Activated CD4-positive, alpha-beta memory T cell treated with anti-CD3 and anti-CD28 coated beads for 36 hours (primary cell): Measurements from ENCODE around the gene TLN1. TPM values are rescaled to one million over a fixed set of nuclear protein-coding genes. Genes with fewer than 3 reads are reported as not detected.

ENCODE experiments used
- CTCF ChIA-PET: fragments of 350-600 bp; sonication (Branson Sonifier 250); formaldehyde crosslinking; loops from one replicate; lab custom pipeline; 2021; ENCODE audit warnings: antibody characterized with exemption, inconsistent platforms; lab: Charles Lee
- POLR2A ChIA-PET: fragments of 350-600 bp; sonication (Branson Sonifier 250); formaldehyde crosslinking; loops from one replicate; lab custom pipeline; 2021; ENCODE audit warnings: antibody characterized with exemption; lab: Charles Lee
- DNase-seq: peaks from one replicate; pipeline ENCODE4 v3.0.0-alpha.2; 2020
- H3K27ac Mint-ChIP-seq: one replicate; pipeline ENCODE4 v1.8.0; 2021; ENCODE audit warnings: mixed read lengths
- H3K27me3 Mint-ChIP-seq: one replicate; pipeline ENCODE4 v1.8.0; 2021; ENCODE audit warnings: mixed read lengths
- H3K36me3 Mint-ChIP-seq: one replicate; pipeline ENCODE4 v1.8.0; 2021; ENCODE audit warnings: mixed read lengths
- H3K4me1 Mint-ChIP-seq: one replicate; pipeline ENCODE4 v1.8.0; 2021; ENCODE audit warnings: low read depth, mixed read lengths
- H3K4me3 Mint-ChIP-seq: one replicate; pipeline ENCODE4 v1.8.0; 2021; ENCODE audit warnings: mild to moderate bottlenecking, mixed read lengths
- H3K9me3 Mint-ChIP-seq: one replicate; pipeline ENCODE4 v1.8.0; 2021; ENCODE audit warnings: mixed read lengths
- intact Hi-C: fragments of 100-400 bp; cut with micrococcal nuclease; formaldehyde crosslinking; loops from one replicate; pipeline ENCODE4 v1.15.1; 2023
- total RNA-seq, 2 experiments: library from RNA; stranded (reverse); gene quantifications; one replicate each; pipeline ENCODE4 v1.2.3, GENCODE V29; 2021

The TLN1 gene
- total RNA-seq, 2 experiments from 2014 or later: 285 to 287 TPM

- intact Hi-C loops: no loop called here
- POLR2A ChIA-PET: interaction anchor here (1.2 to 1.7 kb wide), 3 partner anchors 11 to 57 kb away, joined by 4 to 6 read pairs (median 4); no protein-coding TSS in a partner anchor
- H3K4me3 Mint-ChIP-seq: no peak overlapping the region
- DNase-seq: no peak
- H3K27ac Mint-ChIP-seq: peak overlapping the region; percentile 60
- CTCF ChIA-PET: interaction anchor here (0.9 to 12.1 kb wide), 9 partner anchors 13 to 165 kb away, joined by 3 to 101 read pairs (median 7); partner anchors contain the start of genes CREB3, RGP1 and TLN1
- peaks cover 2% of the 10 kb centered on the region for H3K9me3 Mint-ChIP-seq
- peaks cover 41% of the 10 kb centered on the region for H3K36me3 Mint-ChIP-seq
- peaks cover 78% of the 10 kb centered on the region for H3K4me1 Mint-ChIP-seq
- H3K27me3 Mint-ChIP-seq: peaks cover 2% of the 10 kb centered on the region
Observed at GRCh38 chr9:35660966-35661415, 71.0 kb downstream of the TLN1 start.

GRCh38 chr9:35659340-35659739 is 72.7 kb downstream of the TLN1 start:
- CTCF ChIA-PET: interaction anchor here (0.6 to 12.1 kb wide), 17 partner anchors 11 to 131 kb away, joined by 3 to 101 read pairs (median 5); partner anchors contain the start of genes CREB3, TLN1 and TPM2
- POLR2A ChIA-PET: interaction anchor here (0.6 to 3.3 kb wide), 3 partner anchors 11 to 37 kb away, joined by 3 to 43 read pairs (median 3); no protein-coding TSS in a partner anchor
- intact Hi-C loops: loop anchor here (2.0 to 5.0 kb wide), 4 partner anchors 38 to 587 kb away; partner anchors contain the start of genes HINT2, TESK1 and VCP
- peak overlapping the region; percentile 96 for H3K27ac Mint-ChIP-seq
- peaks cover 41% of the 10 kb centered on the region for H3K36me3 Mint-ChIP-seq
- peak overlapping the region; percentile 86 for H3K4me3 Mint-ChIP-seq
- H3K4me1 Mint-ChIP-seq: peaks cover 75% of the 10 kb centered on the region
- DNase-seq: no peak
- peaks cover 2% of the 10 kb centered on the region for H3K9me3 Mint-ChIP-seq
- peaks cover 2% of the 10 kb centered on the region for H3K27me3 Mint-ChIP-seq

- Mint-ChIP-seq H3K27ac (peak overlapping the region; percentile 96), H3K4me1 (peaks cover 72% of the 10 kb centered on the region), H3K27me3 (peaks cover 2% of the 10 kb centered on the region), H3K36me3 (peaks cover 41% of the 10 kb centered on the region), H3K9me3 (peaks cover 2% of the 10 kb centered on the region), H3K4me3 (peak overlapping the region; percentile 86)
- ChIA-PET CTCF (interaction anchor here (0.6 to 12.1 kb wide), 19 partner anchors 11 to 131 kb away, joined by 3 to 101 read pairs (median 5); partner anchors contain the start of genes CD72, CREB3, TLN1 and TPM2), POLR2A (interaction anchor here (0.6 to 3.3 kb wide), 7 partner anchors 11 to 55 kb away, joined by 3 to 43 read pairs (median 3); no protein-coding TSS in a partner anchor)
- DNase-seq: peak; percentile 42
- intact Hi-C loops: loop anchor here (2.0 to 5.0 kb wide), 4 partner anchors 38 to 587 kb away; partner anchors contain the start of genes HINT2, TESK1 and VCP
Observed at GRCh38 chr9:35658968-35659220, 73.1 kb downstream of the TLN1 start.

- H3K4me1 Mint-ChIP-seq: peaks cover 68% of the 10 kb centered on the region
- peak; percentile 85 for DNase-seq
- ChIA-PET POLR2A (interaction anchor here (0.6 to 3.3 kb wide), 11 partner anchors 10 to 98 kb away, joined by 3 to 43 read pairs (median 3); partner anchors contain the start of genes CREB3 and TLN1), CTCF (interaction anchor here (0.6 to 12.1 kb wide), 28 partner anchors 9 to 223 kb away, joined by 3 to 101 read pairs (median 4); partner anchors contain the start of genes CA9, CD72, CREB3 and GBA2)
- H3K4me3 Mint-ChIP-seq: peak within 1 kb of the TSS; percentile 86
- H3K27me3 Mint-ChIP-seq: peaks cover 2% of the 10 kb centered on the region
- intact Hi-C loops: loop anchor here (2.0 to 5.0 kb wide), 4 partner anchors 39 to 586 kb away; partner anchors contain the start of genes HINT2, TESK1 and VCP
- H3K27ac Mint-ChIP-seq: peak within 1 kb of the TSS; percentile 96
- H3K36me3 Mint-ChIP-seq: peaks cover 40% of the 10 kb centered on the region
- peaks cover 2% of the 10 kb centered on the region for H3K9me3 Mint-ChIP-seq
Observed at GRCh38 chr9:35658137-35658967, 73.6 kb downstream of the TLN1 start, which contains the start of gene CCDC107. Gene CCDC107 (plus strand): TSS chr9:35658292. CDS start chr9:35658380, 88 bp downstream.

GRCh38 chr9:35657546-35658136 is 74.4 kb downstream of the TLN1 start, which contains the start of gene RMRP:
Gene RMRP (minus strand): TSS chr9:35658019.
- peaks cover 2% of the 10 kb centered on the region for H3K27me3 Mint-ChIP-seq
- peak within 1 kb of the TSS; percentile 86 for H3K4me3 Mint-ChIP-seq
- POLR2A ChIA-PET: interaction anchor here (0.6 to 3.3 kb wide), 14 partner anchors 10 to 99 kb away, joined by 3 to 43 read pairs (median 3); partner anchors contain the start of genes CREB3 and TLN1
- DNase-seq: peak; percentile 96
- intact Hi-C loops: loop anchor here (1.0 to 5.0 kb wide), 7 partner anchors 8 to 585 kb away; partner anchors contain the start of genes CREB3, HINT2, TESK1 and TLN1
- H3K36me3 Mint-ChIP-seq: peaks cover 33% of the 10 kb centered on the region
- CTCF ChIA-PET: interaction anchor here (0.7 to 12.1 kb wide), 21 partner anchors 10 to 224 kb away, joined by 3 to 101 read pairs (median 5); partner anchors contain the start of genes CA9, CREB3, GBA2 and RGP1
- peaks cover 64% of the 10 kb centered on the region for H3K4me1 Mint-ChIP-seq
- H3K27ac Mint-ChIP-seq: peak within 1 kb of the TSS; percentile 96
- H3K9me3 Mint-ChIP-seq: peaks cover 2% of the 10 kb centered on the region

GRCh38 chr9:35656831-35657545 is 75.0 kb downstream of the TLN1 start:
- H3K9me3 Mint-ChIP-seq: peaks cover 2% of the 10 kb centered on the region
- ChIA-PET CTCF (interaction anchor here (0.9 to 12.1 kb wide), 11 partner anchors 10 to 225 kb away, joined by 3 to 101 read pairs (median 8); partner anchors contain the start of genes CA9, CREB3, SPAG8 and TLN1), POLR2A (interaction anchor here (0.7 to 3.3 kb wide), 6 partner anchors 9 to 75 kb away, joined by 3 to 43 read pairs (median 6); partner anchors contain the start of genes CREB3 and TLN1)
- DNase-seq: no peak
- H3K4me1 Mint-ChIP-seq: peaks cover 61% of the 10 kb centered on the region
- H3K36me3 Mint-ChIP-seq: peaks cover 28% of the 10 kb centered on the region
- peaks cover 2% of the 10 kb centered on the region for H3K27me3 Mint-ChIP-seq
- peak overlapping the region; percentile 86 for H3K4me3 Mint-ChIP-seq
- H3K27ac Mint-ChIP-seq: peak overlapping the region; percentile 96
- intact Hi-C loops: loop anchor here (1.0 to 5.0 kb wide), 5 partner anchors 8 to 585 kb away; partner anchors contain the start of genes CREB3, TLN1 and VCP

GRCh38 chr9:35656348-35656747 is 75.6 kb downstream of the TLN1 start:
- peaks cover 2% of the 10 kb centered on the region for H3K27me3 Mint-ChIP-seq
- ChIA-PET POLR2A (interaction anchor here (1.0 to 3.3 kb wide), 3 partner anchors 8 to 37 kb away, joined by 3 to 43 read pairs (median 4); no protein-coding TSS in a partner anchor), CTCF (interaction anchor here (1.3 to 12.1 kb wide), 4 partner anchors 9 to 73 kb away, joined by 3 to 101 read pairs (median 44); partner anchors contain the start of genes CREB3 and TLN1)
- intact Hi-C loops: loop anchor here (5.0 kb wide), 2 partner anchors 41 to 584 kb away; partner anchors contain the start of gene VCP
- H3K9me3 Mint-ChIP-seq: peaks cover 2% of the 10 kb centered on the region
- no peak for DNase-seq
- peaks cover 23% of the 10 kb centered on the region for H3K36me3 Mint-ChIP-seq
- H3K4me3 Mint-ChIP-seq: peak overlapping the region; percentile 5
- peaks cover 62% of the 10 kb centered on the region for H3K4me1 Mint-ChIP-seq
- H3K27ac Mint-ChIP-seq: peak overlapping the region; percentile 45

- POLR2A ChIA-PET: no interaction called here
- H3K4me1 Mint-ChIP-seq: peaks cover 51% of the 10 kb centered on the region
- peaks cover 2% of the 10 kb centered on the region for H3K27me3 Mint-ChIP-seq
- DNase-seq: no peak
- CTCF ChIA-PET: interaction anchor here (1.1 kb wide), 1 partner anchor 37 kb away, joined by 3 read pairs; no protein-coding TSS in a partner anchor
- no peak overlapping the region for H3K4me3 Mint-ChIP-seq
- intact Hi-C loops: no loop called here
- H3K9me3 Mint-ChIP-seq: peaks cover 2% of the 10 kb centered on the region
- peaks cover 13% of the 10 kb centered on the region for H3K36me3 Mint-ChIP-seq
- no peak overlapping the region for H3K27ac Mint-ChIP-seq
Observed at GRCh38 chr9:35653611-35654010, 78.4 kb downstream of the TLN1 start.

GRCh38 chr9:35652829-35653209 is 79.2 kb downstream of the TLN1 start:
- Mint-ChIP-seq H3K4me3 (no peak overlapping the region), H3K27me3 (peaks cover under 1% of the 10 kb centered on the region), H3K4me1 (peaks cover 57% of the 10 kb centered on the region), H3K27ac (no peak overlapping the region), H3K9me3 (peaks cover under 1% of the 10 kb centered on the region), H3K36me3 (peaks cover 13% of the 10 kb centered on the region)
- ChIA-PET CTCF (no interaction called here), POLR2A (no interaction called here)
- no peak for DNase-seq
- intact Hi-C loops: no loop called here
